PC-9 (cell line): Measurements from ENCODE around the gene SORCS2. TPM values are rescaled to one million over a fixed set of nuclear protein-coding genes. Genes with fewer than 3 reads are reported as not detected.

Source experiments
- BruUV-seq: library from RNA; stranded (reverse); fragments of 400-500 nt; replicated peaks from 2 replicates; lab custom pipeline; 2021; lab: Mats Ljungman, UMichigan
- CTCF ChIA-PET: fragments of 300-600 bp; sonication (Branson Sonifier 250); formaldehyde crosslinking; loops from one replicate; lab custom pipeline; 2022; ENCODE audit warnings: antibody characterized with exemption; lab: Charles Lee
- POLR2A ChIA-PET: fragments of 300-600 bp; sonication (Branson Sonifier 250); formaldehyde crosslinking; loops from one replicate; lab custom pipeline; 2022; ENCODE audit warnings: antibody characterized with exemption; ENCODE audit not compliant: unreplicated experiment; lab: Charles Lee
- DNase-seq, 2 experiments: peaks; one replicate each; pipeline versions ENCODE4 v3.0.0 to v3.0.0-alpha.2; 2015 to 2022; ENCODE audit warnings: mixed read lengths in 1 of 2
- H2AFZ ChIP-seq: fragments of 200-600 bp; sonication (generic); 2 replicates; pipeline ENCODE4 v1.8.1; 2017; ENCODE audit warnings: antibody characterized with exemption
- H3F3A ChIP-seq: fragments of 200-600 bp; sonication (generic); 2 replicates; pipeline ENCODE4 v1.8.1; 2017; ENCODE audit warnings: antibody characterized with exemption, mild to moderate bottlenecking, low read depth; ENCODE audit not compliant: insufficient read depth
- H3K27ac ChIP-seq: fragments of 200-600 bp; sonication (generic); 2 replicates; pipeline ENCODE4 v1.6.1; 2016; ENCODE audit warnings: mixed run types
- H3K27me3 ChIP-seq: fragments of 200-600 bp; sonication (generic); 2 replicates; pipeline ENCODE4 v1.6.1; 2016; ENCODE audit warnings: low read depth, mixed run types; ENCODE audit not compliant: insufficient read depth
- H3K36me3 ChIP-seq: fragments of 200-600 bp; sonication (generic); 2 replicates; pipeline ENCODE4 v1.6.1; 2016; ENCODE audit warnings: low read depth, mixed run types
- H3K4me1 ChIP-seq: fragments of 200-600 bp; sonication (generic); replicated peaks from 2 replicates; pipeline ENCODE4 v1.6.1; 2016; ENCODE audit warnings: mixed run types; ENCODE audit not compliant: insufficient read depth
- H3K4me2 ChIP-seq: fragments of 200-600 bp; sonication (generic); 2 replicates; pipeline ENCODE4 v1.6.1; 2017; ENCODE audit warnings: mixed run types
- H3K4me3 ChIP-seq: fragments of 200-600 bp; sonication (generic); 2 replicates; pipeline ENCODE4 v1.6.1; 2016; ENCODE audit warnings: mixed run types
- H3K79me2 ChIP-seq: fragments of 200-600 bp; sonication (generic); 2 replicates; pipeline ENCODE4 v1.6.1; 2017; ENCODE audit warnings: low read depth, mixed run types
- H3K9me2 ChIP-seq: fragments of 200-600 bp; sonication (generic); 2 replicates; pipeline ENCODE4 v1.8.1; 2017; ENCODE audit warnings: mild to moderate bottlenecking; ENCODE audit not compliant: insufficient read depth
- H3K9me3 ChIP-seq: fragments of 200-600 bp; sonication (generic); 2 replicates; pipeline ENCODE4 v1.8.1; 2016; ENCODE audit warnings: low read depth; ENCODE audit not compliant: insufficient read depth
- H4K20me1 ChIP-seq: fragments of 200-600 bp; sonication (generic); 2 replicates; pipeline ENCODE4 v1.8.1; 2017; ENCODE audit not compliant: insufficient read depth
- EZH2 ChIP-seq: fragments of 200-600 bp; sonication (generic); IDR thresholded peaks from 2 replicates; pipeline ENCODE4 v1.8.0; 2017; ENCODE audit warnings: antibody characterized with exemption, low read depth
- intact Hi-C: fragments of 100-400 bp; cut with micrococcal nuclease; formaldehyde crosslinking; loops from one replicate; pipeline ENCODE4 v1.10.0; 2022; ENCODE audit not compliant: unreplicated experiment
- total RNA-seq: library from RNA; stranded (reverse); gene quantifications from 2 replicates; pipeline ENCODE4 v1.2.3, GENCODE V29; 2021
- TF ChIP-seq, protein P1 (sequence below): fragments of 200-600 bp; sonication (generic); conservative IDR thresholded peaks from 2 replicates; pipeline ENCODE4 v1.6.1; 2017; ENCODE audit warnings: mixed run types, antibody characterized with exemption, mild to moderate bottlenecking, moderate library complexity

The SORCS2 gene
- total RNA-seq, 1 experiment from 2014 or later, result 25.8 TPM

DNA sequence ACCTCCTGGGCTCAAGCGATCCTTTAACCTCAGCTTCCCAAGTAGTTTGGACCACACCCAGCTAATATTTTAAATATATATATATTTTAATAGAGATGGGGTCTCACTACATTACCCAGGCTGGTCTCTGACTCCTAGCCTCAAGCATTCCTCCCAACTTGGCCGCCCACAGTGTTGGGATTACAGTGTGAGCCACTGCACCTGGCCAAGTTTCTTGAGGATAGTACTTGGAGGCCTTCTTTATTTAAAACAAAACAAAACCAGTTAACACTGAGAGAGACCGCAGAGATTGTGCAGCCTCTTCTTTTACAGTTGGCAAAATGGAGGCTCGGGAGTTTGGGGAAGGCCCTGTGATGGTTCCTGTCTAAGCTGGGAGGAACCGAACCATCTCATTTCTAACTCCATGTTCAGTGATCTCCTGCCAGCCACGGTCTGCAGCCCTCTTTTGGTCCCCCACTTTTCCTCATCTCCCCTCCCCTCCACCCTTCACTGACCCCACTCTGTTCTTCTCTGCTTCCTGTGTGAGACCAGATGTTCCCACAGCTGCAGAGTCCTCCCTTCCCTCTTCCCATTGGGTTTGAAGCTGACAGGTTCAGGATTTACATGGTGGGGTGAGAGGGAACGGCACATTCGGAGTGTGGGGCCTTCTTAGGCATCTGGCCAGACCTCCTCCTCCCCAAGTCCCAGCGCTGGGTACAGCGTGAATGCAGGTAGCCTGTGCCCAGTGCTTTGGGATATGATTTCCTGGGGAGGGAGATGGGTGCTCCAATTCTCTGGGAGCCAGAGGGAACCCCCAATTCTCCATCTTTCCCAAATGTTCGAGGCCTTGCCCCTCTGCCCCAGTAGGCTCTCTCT, 1.4 kb upstream of the SORCS2 start:
- no peak for DNase-seq
- no peaks in the 10 kb centered on the region for H4K20me1 ChIP-seq
- ChIA-PET POLR2A (interaction anchor here (0.6 kb wide), 1 partner anchor 137 kb away, joined by 3 read pairs; no protein-coding TSS in a partner anchor), CTCF (interaction anchor here (1.1 to 1.4 kb wide), 2 partner anchors 138 to 144 kb away, joined by 4 to 7 read pairs; no protein-coding TSS in a partner anchor)
- intact Hi-C loops, result loop anchor here (5.0 kb wide), 2 partner anchors 566 to 611 kb away; no protein-coding TSS in a partner anchor
- H3K9me3 ChIP-seq, result no peaks in the 10 kb centered on the region
- no TSS peak for BruUV-seq
- no peak for TF ChIP-seq EZH2
- TF ChIP-seq, protein P1, sequence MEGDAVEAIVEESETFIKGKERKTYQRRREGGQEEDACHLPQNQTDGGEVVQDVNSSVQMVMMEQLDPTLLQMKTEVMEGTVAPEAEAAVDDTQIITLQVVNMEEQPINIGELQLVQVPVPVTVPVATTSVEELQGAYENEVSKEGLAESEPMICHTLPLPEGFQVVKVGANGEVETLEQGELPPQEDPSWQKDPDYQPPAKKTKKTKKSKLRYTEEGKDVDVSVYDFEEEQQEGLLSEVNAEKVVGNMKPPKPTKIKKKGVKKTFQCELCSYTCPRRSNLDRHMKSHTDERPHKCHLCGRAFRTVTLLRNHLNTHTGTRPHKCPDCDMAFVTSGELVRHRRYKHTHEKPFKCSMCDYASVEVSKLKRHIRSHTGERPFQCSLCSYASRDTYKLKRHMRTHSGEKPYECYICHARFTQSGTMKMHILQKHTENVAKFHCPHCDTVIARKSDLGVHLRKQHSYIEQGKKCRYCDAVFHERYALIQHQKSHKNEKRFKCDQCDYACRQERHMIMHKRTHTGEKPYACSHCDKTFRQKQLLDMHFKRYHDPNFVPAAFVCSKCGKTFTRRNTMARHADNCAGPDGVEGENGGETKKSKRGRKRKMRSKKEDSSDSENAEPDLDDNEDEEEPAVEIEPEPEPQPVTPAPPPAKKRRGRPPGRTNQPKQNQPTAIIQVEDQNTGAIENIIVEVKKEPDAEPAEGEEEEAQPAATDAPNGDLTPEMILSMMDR, result no peak
- H3K27me3 ChIP-seq, result peaks cover 7% of the 10 kb centered on the region
- peaks cover 12% of the 10 kb centered on the region; the same call in 1 of the 2 replicates for H3K79me2 ChIP-seq
- H3F3A ChIP-seq, result peaks cover 19% of the 10 kb centered on the region
- H3K9me2 ChIP-seq, result no peaks in the 10 kb centered on the region
- no peak overlapping the region for H3K4me2 ChIP-seq
- H2AFZ ChIP-seq, result no peak overlapping the region
- no peak overlapping the region for H3K27ac ChIP-seq
- peaks cover 23% of the 10 kb centered on the region for H3K4me1 ChIP-seq
- no peaks in the 10 kb centered on the region for H3K36me3 ChIP-seq
- H3K4me3 ChIP-seq, result no peak overlapping the region

DNA sequence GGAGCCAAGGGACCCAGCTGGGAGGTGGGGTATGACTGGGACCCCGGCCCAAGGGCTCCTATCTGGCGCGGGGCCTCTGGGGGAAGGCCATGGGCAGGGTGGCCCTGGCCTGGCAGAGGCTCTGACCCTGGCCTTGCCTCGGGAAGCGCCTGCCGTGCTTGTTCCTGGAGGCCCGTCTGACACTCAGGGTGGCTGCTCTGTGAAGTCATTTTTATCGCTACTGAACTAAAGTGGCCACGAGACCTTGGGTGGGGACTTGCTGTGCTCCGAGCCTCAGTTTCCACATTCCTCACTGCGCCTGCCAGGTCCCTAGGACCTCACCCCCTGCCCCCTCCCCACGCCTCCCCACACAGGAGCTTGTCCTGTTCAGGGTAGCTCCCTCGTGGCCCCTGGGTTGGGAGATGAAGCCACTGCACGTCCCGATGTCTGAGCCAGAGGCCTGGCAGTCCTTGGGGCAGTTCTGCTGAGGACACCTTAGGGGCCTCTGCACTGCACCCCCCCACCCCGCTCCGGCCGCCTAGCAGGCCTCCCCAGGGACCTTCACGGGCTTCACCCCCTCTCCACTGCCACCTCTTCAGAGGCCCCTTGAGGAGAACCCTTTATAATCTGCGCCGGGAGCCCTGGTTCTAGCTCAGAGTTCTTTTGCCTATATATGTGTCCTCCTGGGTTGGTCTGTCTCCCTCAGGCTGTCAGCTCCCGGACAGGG, 639 bp upstream of the SORCS2 start:
- no peaks in the 10 kb centered on the region for H3K36me3 ChIP-seq
- H3F3A ChIP-seq, result peaks cover 25% of the 10 kb centered on the region
- no TSS peak for BruUV-seq
- H3K4me3 ChIP-seq, result peak overlapping the region; percentile 41; the same call in 1 of the 2 replicates
- no peaks in the 10 kb centered on the region for H3K9me2 ChIP-seq
- peaks cover 31% of the 10 kb centered on the region for H3K4me1 ChIP-seq
- peaks cover 12% of the 10 kb centered on the region; the same call in 1 of the 2 replicates for H3K79me2 ChIP-seq
- peaks cover 7% of the 10 kb centered on the region for H3K27me3 ChIP-seq
- ChIA-PET CTCF (interaction anchor here (0.5 to 1.4 kb wide), 6 partner anchors 15 to 480 kb away, joined by 3 to 7 read pairs (median 4); no protein-coding TSS in a partner anchor), POLR2A (interaction anchor here (0.7 kb wide), 1 partner anchor 144 kb away, joined by 3 read pairs; no protein-coding TSS in a partner anchor)
- peak overlapping the region; percentile 90 for H3K4me2 ChIP-seq
- H3K27ac ChIP-seq, result no peak overlapping the region
- no peaks in the 10 kb centered on the region for H3K9me3 ChIP-seq
- no peaks in the 10 kb centered on the region for H4K20me1 ChIP-seq
- intact Hi-C loops, result loop anchor here (1.0 to 5.0 kb wide), 5 partner anchors 105 to 611 kb away; no protein-coding TSS in a partner anchor
- no peak for DNase-seq
- no peak for TF ChIP-seq EZH2
- TF ChIP-seq, protein P1, result no peak
- no peak overlapping the region; the same call in 1 of the 2 replicates for H2AFZ ChIP-seq
